ENCODE data around the gene CCDC39. TPM values are rescaled to one million over a fixed set of nuclear protein-coding genes. Genes with fewer than 3 reads are reported as not detected.

CCDC39 gene
- polyA plus RNA-seq, 2 of the 4 experiments (the other 2 are of a cell fraction), result not detected

DNA sequence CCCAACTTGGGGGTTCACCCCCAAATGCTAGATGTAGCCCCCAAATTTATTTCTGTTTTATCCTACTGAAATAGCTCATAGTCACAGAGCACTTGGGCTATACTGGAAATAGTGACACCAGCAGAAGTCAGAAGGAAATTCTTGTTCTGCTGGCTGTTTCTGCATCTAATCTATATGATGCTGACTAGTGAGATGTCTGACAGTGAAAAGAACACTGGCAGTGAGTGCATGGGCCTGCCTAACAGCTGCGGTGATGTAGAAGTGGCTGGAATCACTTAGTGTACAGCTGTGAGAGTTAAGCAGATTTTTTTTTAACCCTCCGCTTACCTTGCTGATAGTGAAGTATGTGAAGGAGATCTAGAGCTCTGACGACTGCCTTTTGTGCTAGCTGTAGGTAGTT is 63.3 kb downstream of the CCDC39 start (continued):
- no peak for TF ChIP-seq CBX2 (IDR thresholded peaks at IDR 0.05; ENCODE audit: borderline replicate concordance, low read depth)
- no peak for TF ChIP-seq NPAS2 (CRISPR knock-in tag; IDR thresholded peaks at IDR 0.05; ENCODE audit: borderline replicate concordance)
- TF ChIP-seq BHLHE40 (IDR thresholded peaks at IDR 0.05; ENCODE audit: low read depth, low read length), result no peak

DNA sequence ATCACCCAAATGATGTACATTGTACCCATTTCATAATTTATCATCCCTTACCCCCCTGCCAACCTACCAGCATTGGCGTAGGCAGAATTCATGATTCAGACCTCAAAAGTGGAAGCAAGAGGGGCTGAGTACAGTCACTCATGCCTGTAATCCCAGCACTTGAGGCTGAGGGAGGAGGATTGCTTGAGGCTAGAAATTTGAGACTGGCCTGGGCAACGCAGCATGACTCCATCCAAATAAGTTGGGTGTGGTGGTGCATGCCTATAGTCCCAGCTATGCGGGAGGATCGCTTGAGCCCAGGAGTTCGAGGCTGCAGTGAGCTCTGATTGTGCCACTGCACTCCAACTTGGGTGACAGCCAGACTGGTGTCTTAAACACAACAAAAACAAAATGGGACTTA is 66.9 kb downstream of the CCDC39 start:
- no peaks in the 10 kb centered on the region for H3K9me3 ChIP-seq
- FAIRE-seq (no peak), ATAC-seq (no peak), DNase-seq (ENCODE audit: low read depth in 1 of 2, low spot score in 1 of 2) (no peak)
- 96% methylated on average over 5 of the region's 5 CpGs for whole genome bisulfite sequencing (ENCODE audit: missing lambda C conversion rate)
- H3K27ac ChIP-seq, result no peak overlapping the region
- TF ChIP-seq RFX5 (IDR thresholded peaks at IDR 0.05), result no peak
- H3K4me1 ChIP-seq, result no peaks in the 10 kb centered on the region
- H3K4me3 ChIP-seq, result no peak overlapping the region
- ChIA-PET POLR2A (no interaction called here), CTCF (no interaction called here)
- no peak overlapping the region for H3K4me2 ChIP-seq

DNA sequence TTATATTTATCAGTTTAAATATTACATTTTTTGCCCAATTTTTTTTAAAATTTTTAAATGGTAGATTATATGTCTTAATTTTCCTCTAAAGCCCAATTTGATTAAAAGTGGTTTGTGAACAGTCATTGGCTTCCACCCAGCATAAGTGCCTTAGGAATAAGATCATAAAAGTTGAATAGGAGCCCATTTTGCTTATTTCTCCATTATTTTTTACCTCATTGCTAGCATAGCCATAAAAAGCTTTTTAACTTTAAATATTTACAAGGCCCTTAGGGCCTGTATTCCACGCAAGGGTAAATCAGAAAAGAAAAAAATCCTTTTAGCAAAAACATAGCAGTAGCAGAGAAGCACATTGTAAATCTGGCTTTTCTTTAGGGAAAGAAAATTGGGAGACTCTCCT is 68.3 kb downstream of the CCDC39 start:
- ATAC-seq, result no peak
- no peaks in the 10 kb centered on the region for H3K9me3 ChIP-seq
- H3K27ac ChIP-seq, result no peak overlapping the region
- no peak for FAIRE-seq
- no peaks in the 10 kb centered on the region for H3K4me1 ChIP-seq
- no peak overlapping the region for H3K4me3 ChIP-seq
- WGBS (ENCODE audit: missing lambda C conversion rate), result 100% methylated on average over 1 of the region's 1 CpG
- no peak for TF ChIP-seq CHD2 (IDR thresholded peaks at IDR 0.05; ENCODE audit: low read length, partially characterized antibody)
- TF ChIP-seq POLR2A (IDR thresholded peaks at IDR 0.05; ENCODE audit: low read length), result no peak
- no peak for TF ChIP-seq KDM1A (IDR thresholded peaks at IDR 0.05; ENCODE audit: low read depth)
- DNase-seq (ENCODE audit: low read depth in 1 of 2, low spot score in 1 of 2), result no peak
- POLR2A ChIA-PET, result no interaction called here
- no peak overlapping the region for H3K4me2 ChIP-seq
- CTCF ChIA-PET, result interaction anchor here (1.3 kb wide), 1 partner anchor 682 kb away, joined by 4 read pairs; no protein-coding TSS in a partner anchor

DNA sequence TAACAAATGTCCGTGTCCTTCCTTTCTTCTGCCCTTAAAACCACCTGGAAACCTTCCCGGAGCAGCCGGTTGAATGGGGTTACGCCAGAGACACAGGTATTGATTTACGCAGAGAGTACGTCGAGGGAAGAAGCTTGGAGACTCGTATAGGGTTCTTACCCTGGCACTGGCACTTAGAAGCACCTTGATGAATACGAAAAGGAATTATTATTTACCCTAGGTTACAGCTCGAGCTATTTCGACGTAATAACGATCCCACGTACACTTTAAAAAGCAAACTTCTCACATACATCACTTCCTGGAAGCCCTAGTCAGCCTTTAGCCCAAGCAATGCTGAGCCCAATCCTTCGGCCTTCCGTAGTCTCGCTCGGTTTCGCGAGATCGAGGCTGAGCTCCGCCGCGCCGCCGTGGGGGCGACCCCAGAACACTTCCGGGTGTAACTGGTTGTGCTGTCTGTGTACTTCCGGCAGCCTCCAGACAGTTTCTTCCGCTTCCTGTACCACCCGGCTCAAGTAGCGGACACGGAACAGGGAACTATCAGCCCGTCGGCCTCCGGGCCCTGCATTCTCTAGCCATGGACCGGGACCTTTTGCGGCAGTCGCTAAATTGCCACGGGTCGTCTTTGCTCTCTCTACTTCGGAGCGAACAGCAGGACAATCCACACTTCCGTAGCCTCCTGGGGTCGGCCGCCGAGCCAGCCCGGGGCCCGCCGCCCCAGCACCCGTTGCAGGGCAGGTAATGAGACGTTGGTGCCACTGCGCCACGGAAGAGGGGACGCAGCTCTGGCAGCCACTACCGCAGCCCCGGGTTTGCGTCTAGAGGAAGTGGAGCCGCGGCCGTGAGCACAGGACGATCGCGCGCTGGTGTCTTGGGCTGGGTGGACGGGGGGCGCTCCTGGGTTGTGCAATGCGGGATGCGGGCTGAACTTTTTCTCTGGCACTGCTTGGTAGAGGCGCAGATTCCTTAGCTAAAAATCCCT is 77.3 kb downstream of the CCDC39 start, which contains the start of gene TTC14:
TSS of gene TTC14 (plus strand) at position 476 of the 979 bp plus-strand sequence. CDS start at position 575, 99 bp downstream.
- ChIA-PET POLR2A (interaction anchor here (1.0 kb wide), 1 partner anchor 13 kb away, joined by 3 read pairs; no protein-coding TSS in a partner anchor), CTCF (interaction anchor here (2.0 kb wide), 1 partner anchor 673 kb away, joined by 5 read pairs; no protein-coding TSS in a partner anchor)
- TF ChIP-seq EP300 (IDR thresholded peaks at IDR 0.05) (no peak), FOSL2 (IDR thresholded peaks at IDR 0.05) (no peak), FOSL2 (CRISPR knock-in tag; IDR thresholded peaks at IDR 0.05) (no peak), CHD2 (IDR thresholded peaks at IDR 0.05; ENCODE audit: low read length, partially characterized antibody) (peak; percentile 73), POLR2A (IDR thresholded peaks at IDR 0.05; ENCODE audit: low read length) (peak; percentile 65), ZNF302 (CRISPR knock-in tag; IDR thresholded peaks at IDR 0.05) (no peak), EHF (CRISPR knock-in tag; IDR thresholded peaks at IDR 0.05) (no peak), MAZ (IDR thresholded peaks at IDR 0.05; ENCODE audit: borderline replicate concordance, low read depth, low read length) (no peak), POLR2AphosphoS2 (conservative IDR thresholded peaks at IDR 0.05; ENCODE audit: low read length) (no peak), RCOR1 (IDR thresholded peaks at IDR 0.05; ENCODE audit: low read depth, low read length) (no peak), NR3C1 (IDR thresholded peaks at IDR 0.05) (no peak), RNF2 (IDR thresholded peaks at IDR 0.05; ENCODE audit: borderline replicate concordance, low read depth) (no peak), ZFP36 (IDR thresholded peaks at IDR 0.05; ENCODE audit: borderline replicate concordance, partially characterized antibody) (no peak), KDM1A (IDR thresholded peaks at IDR 0.05; ENCODE audit: low read depth) (no peak), SREBF2 (IDR thresholded peaks at IDR 0.05) (no peak), GATA3 (IDR thresholded peaks at IDR 0.05; ENCODE audit: borderline replicate concordance) (peak; percentile 45), HDAC2 (IDR thresholded peaks at IDR 0.05) (no peak), HOXB13 (CRISPR knock-in tag; IDR thresholded peaks at IDR 0.05; ENCODE audit: low read depth) (no peak), JUNB (IDR thresholded peaks at IDR 0.05) (no peak), ESRRA (IDR thresholded peaks at IDR 0.05; ENCODE audit: borderline replicate concordance, low read length) (no peak), HOXB5 (CRISPR knock-in tag; IDR thresholded peaks at IDR 0.05) (no peak), RARB (CRISPR knock-in tag; IDR thresholded peaks at IDR 0.05) (no peak)
- TF ChIP-seq, protein P1, sequence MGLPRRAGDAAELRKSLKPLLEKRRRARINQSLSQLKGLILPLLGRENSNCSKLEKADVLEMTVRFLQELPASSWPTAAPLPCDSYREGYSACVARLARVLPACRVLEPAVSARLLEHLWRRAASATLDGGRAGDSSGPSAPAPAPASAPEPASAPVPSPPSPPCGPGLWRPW (IDR thresholded peaks at IDR 0.05), result no peak
- TF ChIP-seq, protein P2, sequence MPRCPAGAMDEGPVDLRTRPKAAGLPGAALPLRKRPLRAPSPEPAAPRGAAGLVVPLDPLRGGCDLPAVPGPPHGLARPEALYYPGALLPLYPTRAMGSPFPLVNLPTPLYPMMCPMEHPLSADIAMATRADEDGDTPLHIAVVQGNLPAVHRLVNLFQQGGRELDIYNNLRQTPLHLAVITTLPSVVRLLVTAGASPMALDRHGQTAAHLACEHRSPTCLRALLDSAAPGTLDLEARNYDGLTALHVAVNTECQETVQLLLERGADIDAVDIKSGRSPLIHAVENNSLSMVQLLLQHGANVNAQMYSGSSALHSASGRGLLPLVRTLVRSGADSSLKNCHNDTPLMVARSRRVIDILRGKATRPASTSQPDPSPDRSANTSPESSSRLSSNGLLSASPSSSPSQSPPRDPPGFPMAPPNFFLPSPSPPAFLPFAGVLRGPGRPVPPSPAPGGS (IDR thresholded peaks at IDR 0.05), result peak; percentile 38; the same call in 1 of the 3 replicates
- TF ChIP-seq, protein P3, sequence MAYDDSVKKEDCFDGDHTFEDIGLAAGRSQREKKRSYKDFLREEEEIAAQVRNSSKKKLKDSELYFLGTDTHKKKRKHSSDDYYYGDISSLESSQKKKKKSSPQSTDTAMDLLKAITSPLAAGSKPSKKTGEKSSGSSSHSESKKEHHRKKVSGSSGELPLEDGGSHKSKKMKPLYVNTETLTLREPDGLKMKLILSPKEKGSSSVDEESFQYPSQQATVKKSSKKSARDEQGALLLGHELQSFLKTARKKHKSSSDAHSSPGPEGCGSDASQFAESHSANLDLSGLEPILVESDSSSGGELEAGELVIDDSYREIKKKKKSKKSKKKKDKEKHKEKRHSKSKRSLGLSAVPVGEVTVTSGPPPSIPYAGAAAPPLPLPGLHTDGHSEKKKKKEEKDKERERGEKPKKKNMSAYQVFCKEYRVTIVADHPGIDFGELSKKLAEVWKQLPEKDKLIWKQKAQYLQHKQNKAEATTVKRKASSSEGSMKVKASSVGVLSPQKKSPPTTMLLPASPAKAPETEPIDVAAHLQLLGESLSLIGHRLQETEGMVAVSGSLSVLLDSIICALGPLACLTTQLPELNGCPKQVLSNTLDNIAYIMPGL (CRISPR knock-in tag; IDR thresholded peaks at IDR 0.05; ENCODE audit: borderline replicate concordance), result no peak

More for the DNA sequence above, 77.3 kb downstream of the CCDC39 start, which contains the start of gene TTC14:
- DNase-seq (ENCODE audit: low read depth in 1 of 2, low spot score in 1 of 2) (peak; percentile 88 to 92), ATAC-seq (peak; percentile 100), FAIRE-seq (no peak)
- peaks cover 11% of the 10 kb centered on the region for H3K9me3 ChIP-seq
- H3K4me1 ChIP-seq, result peaks cover 10% of the 10 kb centered on the region; the same call in 1 of the 3 replicates
- whole genome bisulfite sequencing (ENCODE audit: missing lambda C conversion rate), result 26% methylated on average over 28 of the region's 70 CpGs
- H3K4me3 ChIP-seq, result peak within 1 kb of the TSS; percentile 70
- H3K4me2 ChIP-seq, result peak within 1 kb of the TSS; percentile 83
- peak within 1 kb of the TSS; percentile 80 to 89 for H3K27ac ChIP-seq
